Measurements from ENCODE around the gene GLYR1. TPM values are rescaled to one million over a fixed set of nuclear protein-coding genes. Genes with fewer than 3 reads are reported as not detected.

GLYR1 gene
- total RNA-seq, 2 donors from 2014 or later = 99.3 to 108 TPM

- Histone ChIP-seq H3K36me3 (ENCODE audit: control insufficient read depth, insufficient read depth, low read length) (peaks cover 30% of the 10 kb centered on the region), H3K9ac (ENCODE audit: extremely low read depth, low read length, poor library complexity, severe bottlenecking) (no peak overlapping the region), H3K9me3 (ENCODE audit: control insufficient read depth, low read length) (no peaks in the 10 kb centered on the region), H3K27ac (ENCODE audit: low read depth, low read length) (no peak overlapping the region), H3K4me1 (ENCODE audit: control insufficient read depth, insufficient read depth, low read length) (no peaks in the 10 kb centered on the region), H3K27me3 (ENCODE audit: control insufficient read depth, insufficient read depth, low read length, poor library complexity, severe bottlenecking) (no peaks in the 10 kb centered on the region), H3K4me3 (ENCODE audit: low read length) (no peak overlapping the region)
- no peaks in the 10 kb centered on the region for H3K4me1 Mint-ChIP-seq
- peaks cover 64% of the 10 kb centered on the region for H3K36me3 Mint-ChIP-seq (ENCODE audit: low read depth)
- H3K27ac Mint-ChIP-seq = no peak overlapping the region
- no peaks in the 10 kb centered on the region for H3K27me3 Mint-ChIP-seq (ENCODE audit: insufficient read depth)
- 93 to 95% methylated on average over 10 to 11 of the region's 11 CpGs for WGBS, 2 experiments (ENCODE audit: insufficient coverage in 1 of 2, insufficient read length in 1 of 2)
- no peak for DNase-seq
- H3K9me3 Mint-ChIP-seq = no peaks in the 10 kb centered on the region
- H3K4me3 Mint-ChIP-seq = no peak overlapping the region
- no peak for TF ChIP-seq CTCF (conservative IDR thresholded peaks at IDR 0.05)
Measured at GRCh38 chr16:4890026-4890425, 42.9 kb upstream of the GLYR1 start.

DNA sequence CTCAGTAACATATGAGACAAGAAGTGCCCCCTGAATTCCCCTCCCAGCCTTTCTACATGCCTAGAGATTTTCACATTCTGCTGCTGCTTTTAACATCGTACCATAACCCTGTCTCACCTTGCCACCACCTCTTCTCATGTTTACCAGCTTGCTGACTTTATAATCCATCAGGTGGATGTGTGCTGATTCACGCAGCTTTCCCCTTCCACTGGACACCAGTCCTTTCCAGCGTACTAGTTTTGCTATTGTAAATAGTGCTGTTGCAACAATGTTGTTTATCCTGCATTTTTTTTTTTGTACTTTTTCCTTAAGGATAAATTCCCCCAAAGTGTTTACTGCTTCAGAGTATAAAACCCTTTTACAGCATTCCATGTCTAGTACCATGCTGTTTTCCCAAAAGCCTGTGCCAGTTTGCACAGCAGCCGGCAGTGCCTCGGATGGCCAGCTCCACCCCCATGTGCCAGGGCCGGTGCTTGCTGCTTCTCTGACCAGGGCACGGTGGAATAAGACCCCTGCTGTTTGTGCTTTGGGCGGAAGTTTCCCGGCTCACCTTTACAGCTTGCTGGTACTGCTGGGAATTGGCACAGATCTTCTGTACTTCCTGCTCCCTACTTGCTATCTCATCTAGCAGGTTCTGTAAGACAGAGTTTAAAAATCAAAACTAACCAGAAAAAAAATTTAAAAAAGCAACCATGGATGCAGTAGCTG is 41.5 kb upstream of the GLYR1 start:
- no peak overlapping the region for H3K9ac ChIP-seq (ENCODE audit: extremely low read depth, low read length, poor library complexity, severe bottlenecking)
- no peak for DNase-seq
- H3K9me3 Mint-ChIP-seq = no peaks in the 10 kb centered on the region
- no peaks in the 10 kb centered on the region for H3K4me1 Mint-ChIP-seq
- no peak overlapping the region for H3K4me3 ChIP-seq (ENCODE audit: low read length)
- H3K27me3 ChIP-seq (ENCODE audit: control insufficient read depth, insufficient read depth, low read length, poor library complexity, severe bottlenecking) = no peaks in the 10 kb centered on the region
- no peaks in the 10 kb centered on the region for H3K4me1 ChIP-seq (ENCODE audit: control insufficient read depth, insufficient read depth, low read length)
- H3K9me3 ChIP-seq (ENCODE audit: control insufficient read depth, low read length) = no peaks in the 10 kb centered on the region
- TF ChIP-seq CTCF (conservative IDR thresholded peaks at IDR 0.05) = no peak
- no peak overlapping the region for H3K27ac ChIP-seq (ENCODE audit: low read depth, low read length)
- H3K36me3 Mint-ChIP-seq (ENCODE audit: low read depth) = peaks cover 71% of the 10 kb centered on the region
- no peaks in the 10 kb centered on the region for H3K27me3 Mint-ChIP-seq (ENCODE audit: insufficient read depth)
- peaks cover 38% of the 10 kb centered on the region for H3K36me3 ChIP-seq (ENCODE audit: control insufficient read depth, insufficient read depth, low read length)
- peak overlapping the region; percentile 36 for H3K27ac Mint-ChIP-seq
- 89 to 97% methylated on average over 5 to 9 of the region's 9 CpGs for WGBS, 2 experiments (ENCODE audit: insufficient coverage in 1 of 2, insufficient read length in 1 of 2)
- H3K4me3 Mint-ChIP-seq = no peak overlapping the region

GRCh38 chr16:4886151-4886550 is 39.1 kb upstream of the GLYR1 start:
- no peak for DNase-seq
- Mint-ChIP-seq H3K27me3 (ENCODE audit: insufficient read depth) (no peaks in the 10 kb centered on the region), H3K27ac (no peak overlapping the region), H3K4me1 (peaks cover 5% of the 10 kb centered on the region), H3K4me3 (no peak overlapping the region), H3K36me3 (ENCODE audit: low read depth) (peaks cover 87% of the 10 kb centered on the region), H3K9me3 (no peaks in the 10 kb centered on the region)
- no peak overlapping the region for H3K27ac ChIP-seq (ENCODE audit: low read depth, low read length)
- H3K9ac ChIP-seq (ENCODE audit: extremely low read depth, low read length, poor library complexity, severe bottlenecking) = no peak overlapping the region
- peaks cover 62% of the 10 kb centered on the region for H3K36me3 ChIP-seq (ENCODE audit: control insufficient read depth, insufficient read depth, low read length)
- H3K4me1 ChIP-seq (ENCODE audit: control insufficient read depth, insufficient read depth, low read length) = peaks cover 6% of the 10 kb centered on the region
- no peak for TF ChIP-seq CTCF (conservative IDR thresholded peaks at IDR 0.05)
- no peaks in the 10 kb centered on the region for H3K27me3 ChIP-seq (ENCODE audit: control insufficient read depth, insufficient read depth, low read length, poor library complexity, severe bottlenecking)
- H3K4me3 ChIP-seq (ENCODE audit: low read length) = no peak overlapping the region
- WGBS, 2 experiments (ENCODE audit: insufficient coverage in 1 of 2, insufficient read length in 1 of 2) = 93 to 94% methylated on average over 5 of the region's 5 CpGs
- H3K9me3 ChIP-seq (ENCODE audit: control insufficient read depth, low read length) = no peaks in the 10 kb centered on the region

Data from endodermal cell (in vitro differentiated cells).